Right forelimb (tissue), 1 donor: ENCODE measurements around the gene ATL1.
A peak's percentile ranks its signal among the peaks of the same experiment; 100 is the strongest.
"Not testable (repeated sequence)": the region's sequence is repeated elsewhere in the genome, so short reads cannot be mapped to it uniquely, and the experiment has no call there.

Experiments used
- DNase-seq: peaks from one replicate; pipeline ENCODE4 v3.0.0-alpha.2; 2018

ATL1 gene

DNA sequence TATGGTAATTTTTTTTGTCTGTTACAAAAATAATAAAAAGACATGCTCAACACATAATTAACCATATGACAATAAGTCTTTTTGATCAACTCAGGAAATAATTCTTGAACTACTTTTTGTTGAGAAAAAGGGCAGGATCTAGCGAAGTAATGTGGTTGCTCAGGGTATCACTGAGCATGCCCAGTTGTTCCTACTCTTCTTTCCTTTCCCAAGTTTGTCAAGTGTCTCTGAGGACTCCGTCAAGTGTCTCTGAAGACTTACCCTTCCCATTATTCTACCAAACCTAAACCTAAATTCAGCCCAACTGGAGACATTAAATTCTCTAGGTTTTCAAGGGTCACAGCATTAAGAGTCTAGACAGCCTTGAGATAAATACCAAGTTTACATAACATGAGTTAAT lies 104.6 kb downstream of the ATL1 start:
- DNase-seq = not testable (repeated sequence)

DNA sequence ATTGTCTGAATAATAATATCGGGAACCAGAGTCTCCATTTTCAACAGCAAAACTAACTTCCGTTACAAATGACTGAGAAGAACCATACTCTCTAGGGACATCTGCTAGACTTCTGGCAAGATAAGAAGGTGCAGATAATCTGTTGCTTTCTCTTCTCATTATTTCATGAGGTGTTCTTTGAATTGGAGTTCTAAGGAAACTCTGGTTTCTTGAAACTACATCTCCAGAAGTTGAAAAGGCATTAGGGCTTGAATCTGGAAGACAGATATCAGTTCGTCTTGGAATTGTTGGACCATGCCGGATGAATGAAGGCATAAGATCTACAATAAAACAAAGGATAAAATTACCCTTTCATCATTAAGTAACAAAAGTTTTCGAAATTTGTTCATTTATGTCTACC lies 105.4 kb downstream of the ATL1 start:
- DNase-seq = not testable (repeated sequence)

DNA sequence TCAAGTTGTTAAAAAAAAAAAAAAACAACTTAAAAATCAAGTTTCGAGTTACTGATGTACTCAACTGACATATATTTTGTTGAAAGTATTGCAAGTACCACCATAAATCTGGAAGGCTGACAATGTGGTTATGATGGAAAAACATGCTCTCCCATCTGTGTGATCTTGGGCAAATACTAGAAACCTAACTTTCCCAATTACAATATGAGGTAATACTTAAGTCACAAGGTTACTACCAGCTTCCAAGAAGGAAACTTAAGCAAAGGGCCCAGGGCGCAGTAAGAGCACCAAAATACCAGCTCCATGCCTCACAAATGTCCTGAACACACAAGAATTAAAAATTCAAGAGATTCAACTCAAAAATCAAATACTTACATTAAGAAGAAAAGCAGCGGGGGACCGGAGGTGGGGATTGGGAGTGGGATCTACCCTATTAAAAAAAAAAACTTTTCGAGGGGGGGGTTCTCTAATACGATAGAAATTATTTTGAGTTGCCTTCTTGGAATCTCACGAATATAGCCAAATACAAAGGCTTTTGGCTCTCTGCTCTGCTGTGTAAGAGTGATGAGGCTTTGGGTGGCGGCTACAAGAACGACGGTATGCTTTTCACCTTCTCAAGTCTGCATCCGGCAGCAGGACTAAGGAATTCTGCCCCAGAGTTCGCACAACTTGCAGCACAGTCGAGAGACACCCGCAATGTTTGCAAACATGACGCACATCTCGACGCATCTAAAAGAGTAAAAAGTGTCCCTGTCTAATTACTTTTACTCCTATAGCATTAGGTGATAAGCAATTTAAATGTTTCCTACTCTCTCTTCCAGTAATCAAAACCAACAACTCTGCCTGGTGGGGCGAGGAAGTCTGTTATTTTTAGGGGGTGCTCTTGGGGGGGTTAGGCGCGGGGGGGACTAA lies 107.1 kb downstream of the ATL1 start:
- peak; percentile 60 for DNase-seq

DNA sequence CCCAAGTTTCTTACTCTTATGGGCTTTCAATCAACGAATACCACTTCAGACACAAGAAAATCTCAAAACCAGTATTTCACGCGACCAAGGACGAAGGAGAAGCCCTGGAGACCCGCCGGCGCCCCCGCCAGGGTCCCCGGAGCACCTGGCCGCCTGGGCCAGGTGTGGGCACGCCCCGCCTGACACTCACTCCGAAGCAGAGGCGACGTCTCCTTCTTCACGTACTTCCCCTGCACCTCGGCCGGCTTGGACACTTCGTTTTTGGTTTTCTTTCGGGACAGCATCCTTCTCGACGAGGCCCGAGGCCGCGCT lies 107.7 kb downstream of the ATL1 start:
- no peak for DNase-seq

DNA sequence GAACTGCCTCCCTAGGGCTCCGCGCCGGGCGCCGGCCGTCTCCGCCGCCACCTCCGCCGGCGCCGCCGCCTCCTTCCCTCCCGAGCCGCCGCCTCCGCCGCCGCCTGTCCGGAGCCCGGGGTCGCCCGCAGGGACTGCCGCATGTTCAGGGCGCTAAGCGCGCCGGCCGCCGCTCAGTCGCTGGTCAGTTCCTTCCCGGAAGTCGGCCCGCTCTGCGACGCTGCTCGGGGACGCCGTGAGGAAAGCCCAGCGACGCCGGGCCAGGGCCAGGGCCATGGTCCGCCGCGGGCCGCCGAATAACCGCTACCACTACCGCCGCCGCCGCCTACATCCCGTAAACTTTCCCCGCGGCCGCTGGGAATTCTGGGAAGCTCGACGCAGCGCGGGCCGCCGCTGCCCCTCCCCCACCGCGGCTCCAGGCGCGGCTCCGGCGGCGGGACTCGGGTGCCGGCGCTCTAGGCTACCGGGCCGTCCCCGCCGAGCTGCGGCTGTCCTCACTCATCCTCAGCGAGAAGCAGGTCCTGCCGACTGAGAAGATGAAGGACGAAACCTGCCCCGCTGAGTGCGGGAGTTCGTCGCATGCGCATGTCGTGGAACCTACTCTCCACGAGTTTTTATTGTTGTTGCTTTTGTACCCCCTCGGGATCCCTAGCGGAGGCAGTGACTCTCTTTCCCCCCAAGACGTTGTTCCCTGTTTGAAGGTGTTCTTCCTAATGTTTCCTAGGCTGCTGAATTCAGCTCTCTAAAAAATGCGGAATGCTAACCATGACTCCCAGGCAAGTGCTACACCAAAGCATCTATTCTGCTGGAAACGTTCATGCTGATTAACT lies 108.3 kb downstream of the ATL1 start, which contains the start of gene SAV1:
TSS of gene SAV1 (minus strand) at position 311 of the 830 bp plus-strand sequence. CDS start 339 bp downstream, outside the sequence.
- DNase-seq = peak; percentile 91

DNA sequence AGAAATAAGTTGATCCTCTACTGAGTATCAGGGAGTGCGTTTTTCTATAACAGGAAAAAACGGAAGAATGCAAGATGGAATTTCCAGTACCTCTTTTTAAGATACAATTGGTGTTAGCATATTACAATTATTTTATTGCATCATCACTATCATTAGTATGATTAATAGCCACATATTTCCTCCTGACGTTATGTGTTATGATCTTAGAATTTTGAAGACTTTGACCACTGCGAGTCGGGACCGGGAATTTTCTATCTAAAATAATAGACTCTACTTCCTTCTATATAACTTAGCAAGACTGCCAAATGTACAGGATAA lies 108.8 kb downstream of the ATL1 start:
- no peak for DNase-seq

DNA sequence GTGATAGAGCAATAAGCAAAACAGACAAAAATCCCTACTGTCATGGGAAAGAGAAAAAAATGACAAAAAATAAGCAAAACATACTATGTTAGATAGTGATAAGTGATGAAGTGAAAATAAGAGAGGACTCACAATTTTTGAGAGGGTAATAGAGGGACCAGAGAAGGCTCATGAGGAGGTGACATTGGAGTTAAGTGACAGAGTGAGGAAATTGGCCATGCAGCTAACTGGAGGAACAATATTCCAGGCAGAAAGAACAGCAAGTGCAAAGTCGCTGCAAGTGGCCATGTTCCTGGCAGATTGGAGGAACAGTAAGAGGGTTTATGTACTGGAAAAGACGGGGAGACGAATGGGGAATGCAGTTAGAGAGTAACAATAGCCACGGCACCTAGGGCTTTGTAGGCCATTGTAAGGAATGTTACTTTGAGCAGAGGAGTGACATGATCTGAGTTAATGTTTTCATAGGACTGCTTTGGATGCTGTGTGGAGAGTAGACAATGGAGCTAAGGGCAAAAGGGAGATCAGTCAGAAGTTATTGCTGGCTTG lies 109.6 kb downstream of the ATL1 start:
- no peak for DNase-seq

DNA sequence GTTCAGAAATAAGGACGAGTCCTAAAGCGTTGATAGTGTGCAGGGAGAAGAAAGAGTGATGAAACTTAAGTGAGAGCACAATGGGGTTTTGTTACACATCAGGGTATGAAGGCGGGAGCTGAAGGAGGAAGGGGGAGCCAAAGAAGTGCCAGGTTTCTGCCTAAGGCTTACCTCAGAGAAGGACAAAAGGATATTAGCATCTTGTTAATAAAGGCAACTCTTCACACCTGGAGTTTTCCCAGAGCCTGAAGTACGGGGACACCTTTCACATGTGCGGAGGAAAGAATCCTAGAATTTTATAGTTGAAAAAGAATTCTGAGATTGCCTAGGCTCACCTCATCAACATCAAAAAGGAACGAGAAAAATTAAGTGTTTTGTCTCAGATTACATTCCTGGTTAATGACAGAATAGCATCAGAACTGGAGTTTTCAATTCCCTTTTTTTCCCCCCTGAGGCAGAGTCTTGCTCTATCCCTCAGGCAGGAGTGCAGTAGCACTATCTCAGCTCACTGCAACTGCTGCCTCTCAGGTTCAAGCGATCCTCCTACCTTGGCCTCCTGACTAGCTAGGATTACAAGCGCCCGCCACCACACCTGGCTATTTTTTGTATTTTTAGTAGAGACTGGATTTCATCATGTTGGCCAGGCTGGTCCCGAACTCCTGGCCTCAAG lies 110.4 kb downstream of the ATL1 start:
- DNase-seq = no peak

DNA sequence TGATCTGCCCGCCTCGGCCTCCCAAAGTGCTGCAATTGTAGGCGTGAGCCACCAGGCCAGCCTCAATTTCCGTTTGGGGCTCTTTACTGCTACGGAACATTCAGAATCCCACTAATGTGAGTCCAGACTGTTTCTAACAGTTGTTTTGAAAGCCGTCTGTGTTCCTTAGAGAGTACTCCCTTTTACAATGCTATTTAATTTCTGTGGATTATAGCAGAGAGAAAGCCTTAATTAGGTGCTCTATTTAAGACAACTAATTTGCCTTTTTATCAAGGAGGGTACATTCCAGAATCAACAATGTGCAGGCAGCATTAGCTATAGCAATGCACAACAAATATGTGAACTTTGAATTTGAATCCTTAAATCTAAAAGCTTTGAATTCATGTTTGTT lies 110.9 kb downstream of the ATL1 start:
- DNase-seq = no peak

DNA sequence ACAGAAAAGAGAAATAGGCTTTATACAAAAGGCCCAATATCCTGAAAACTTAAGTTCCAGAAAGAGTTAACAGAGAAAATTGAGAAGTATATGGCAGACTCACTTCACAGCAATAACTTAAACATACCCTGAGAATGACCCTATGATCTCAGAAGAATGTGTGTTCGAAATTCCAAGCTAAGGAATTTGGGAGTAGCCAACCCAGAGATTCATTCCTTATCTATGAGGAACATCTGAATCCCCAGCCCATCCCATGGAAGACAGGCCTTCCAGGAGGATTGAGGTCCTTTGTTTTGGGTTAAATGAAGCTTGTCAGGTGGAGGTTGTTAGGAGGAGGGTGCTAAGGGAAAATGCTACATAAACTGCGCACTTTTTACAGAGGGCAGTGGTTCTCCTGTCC lies 115.7 kb downstream of the ATL1 start:
- no peak for DNase-seq

DNA sequence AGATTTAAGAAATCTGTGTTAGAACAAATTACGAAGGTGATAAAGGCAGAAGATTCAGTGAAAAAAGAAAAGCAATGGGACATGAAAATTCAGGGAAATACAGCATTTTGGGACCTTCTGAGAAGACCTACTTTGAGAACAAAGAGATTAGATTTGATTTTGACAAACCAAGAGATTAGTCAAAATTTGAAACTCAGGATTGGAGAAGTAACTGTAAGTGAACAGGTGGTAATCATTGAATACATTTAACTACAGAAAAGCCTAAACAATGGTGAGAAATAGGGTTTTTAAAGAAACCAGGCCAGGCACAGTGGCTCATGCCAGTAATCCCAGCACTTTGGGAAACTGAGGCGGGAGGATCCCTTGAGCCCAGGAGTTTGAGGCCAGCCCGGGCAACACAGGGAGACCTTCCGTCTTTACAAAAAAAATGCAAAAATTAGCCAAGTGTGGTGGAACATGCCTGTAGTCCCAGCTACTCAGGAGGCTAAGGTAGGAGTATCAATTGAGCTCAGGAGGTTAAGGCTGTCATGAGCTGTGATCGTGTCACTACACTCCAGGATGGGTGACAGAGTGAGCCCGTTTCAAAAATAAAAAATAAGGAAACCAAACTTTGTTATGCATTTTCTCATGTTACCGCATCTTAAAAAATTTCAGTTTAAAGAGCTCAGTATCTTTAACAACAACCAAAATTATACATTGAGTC lies 117.0 kb downstream of the ATL1 start:
- no peak for DNase-seq

DNA sequence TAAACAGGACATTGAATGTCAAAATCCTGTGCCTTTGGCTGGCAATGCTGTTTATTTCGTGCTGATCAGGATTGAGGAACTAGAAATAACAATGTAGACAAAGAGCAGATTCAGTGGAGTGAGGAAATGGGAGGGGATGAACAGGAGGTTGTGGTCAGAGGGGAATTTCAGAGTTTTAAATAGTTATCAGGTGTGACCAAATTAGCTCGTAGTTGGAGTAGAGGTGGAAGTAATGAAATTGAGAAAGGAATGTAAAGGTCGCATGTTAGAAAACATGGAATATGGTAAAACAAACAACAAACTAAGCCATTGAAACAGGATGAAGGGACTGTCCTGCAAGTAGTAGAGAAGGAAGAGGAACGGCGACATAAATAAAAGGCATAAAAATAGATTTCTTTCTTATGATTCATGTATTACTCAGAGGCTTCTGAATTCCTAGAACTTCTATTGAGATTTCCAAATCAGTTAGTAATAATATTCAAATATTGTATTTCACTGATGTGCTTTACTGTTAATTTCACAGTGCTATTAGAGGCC lies 117.7 kb downstream of the ATL1 start:
- no peak for DNase-seq

DNA sequence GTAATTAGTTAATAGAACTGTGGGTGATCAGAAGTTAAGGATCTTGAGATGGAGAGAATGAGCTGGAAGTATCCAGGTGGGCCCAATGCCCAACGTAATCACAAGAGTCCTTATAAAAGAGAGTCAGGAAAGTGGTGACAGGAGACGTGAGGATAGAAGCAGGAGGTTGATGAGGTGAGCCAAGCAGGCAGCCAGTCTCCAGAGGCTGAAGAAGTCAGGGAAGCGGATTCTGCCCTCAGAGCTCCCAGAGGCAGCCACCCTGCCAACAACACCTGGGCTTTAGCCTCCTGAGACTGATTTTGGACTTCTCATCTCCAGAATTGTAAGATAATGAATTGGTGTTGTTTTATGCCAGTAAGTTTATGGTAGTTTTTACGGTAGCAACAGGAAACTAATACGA lies 118.2 kb downstream of the ATL1 start:
- DNase-seq = no peak

DNA sequence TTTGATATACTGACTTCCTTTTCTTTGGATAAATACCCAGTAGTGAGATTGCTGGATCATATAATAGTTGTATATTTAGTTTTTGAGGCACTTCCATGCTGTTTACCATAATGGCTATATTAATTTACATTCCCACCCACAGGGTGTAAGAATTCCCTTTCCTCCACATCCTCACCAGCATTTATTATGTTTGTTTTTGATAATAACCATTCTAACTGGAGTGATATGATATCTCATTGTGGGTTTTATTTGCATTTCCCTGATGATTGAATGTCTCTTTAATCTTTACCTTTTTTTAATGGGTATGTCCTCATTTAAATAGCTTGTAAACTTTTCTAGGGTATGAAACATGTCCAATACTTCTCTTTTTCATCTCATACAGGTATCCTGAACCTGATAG lies 119.7 kb downstream of the ATL1 start:
- DNase-seq = no peak
